Activated CD8-positive, alpha-beta T cell treated with anti-CD3 and anti-CD28 coated beads for 36 hours (primary cell): ENCODE measurements around the gene ADCY4. TPM values are rescaled to one million over a fixed set of nuclear protein-coding genes. Genes with fewer than 3 reads are reported as not detected.
A peak's percentile ranks its signal among the peaks of the same experiment; 100 is the strongest.

Experiments
- ATAC-seq: fragments of 200-7000 bp; cut with Tn5 transposase; one replicate; pipeline ENCODE4 v1.10.0; 2021; ENCODE audit warnings: mild to moderate bottlenecking, moderate library complexity
- CTCF ChIA-PET: fragments of 350-600 bp; sonication (Branson Sonifier 250); formaldehyde crosslinking; loops from one replicate; lab custom pipeline; 2021; ENCODE audit warnings: antibody characterized with exemption; lab: Charles Lee
- POLR2A ChIA-PET: fragments of 350-600 bp; sonication (Branson Sonifier 250); formaldehyde crosslinking; loops from one replicate; lab custom pipeline; 2021; ENCODE audit warnings: antibody characterized with exemption; lab: Charles Lee
- DNase-seq: peaks from one replicate; pipeline ENCODE4 v3.0.0-alpha.2; 2020
- H3K27ac Mint-ChIP-seq: one replicate; pipeline ENCODE4 v1.8.0; 2021; ENCODE audit warnings: mild to moderate bottlenecking, mixed read lengths
- H3K27me3 Mint-ChIP-seq: one replicate; pipeline ENCODE4 v1.8.0; 2021; ENCODE audit warnings: mixed read lengths
- H3K36me3 Mint-ChIP-seq: one replicate; pipeline ENCODE4 v1.8.0; 2021; ENCODE audit warnings: low read depth, mixed read lengths
- H3K4me1 Mint-ChIP-seq: one replicate; pipeline ENCODE4 v1.8.0; 2021; ENCODE audit warnings: low read depth, mixed read lengths
- H3K4me3 Mint-ChIP-seq: one replicate; pipeline ENCODE4 v1.8.0; 2021; ENCODE audit warnings: mild to moderate bottlenecking, moderate library complexity, mixed read lengths
- H3K9me3 Mint-ChIP-seq: one replicate; pipeline ENCODE4 v1.8.0; 2021; ENCODE audit warnings: mixed read lengths
- intact Hi-C: fragments of 100-400 bp; cut with micrococcal nuclease; formaldehyde crosslinking; loops from one replicate; pipeline ENCODE4 v1.10.0; 2022
- total RNA-seq, 2 experiments: library from RNA; stranded (reverse); gene quantifications; one replicate each; pipeline ENCODE4 v1.2.3, GENCODE V29; 2021
- TF ChIP-seq, protein P1 (sequence below): fragments of 200-600 bp; IDR thresholded peaks from one replicate; pipeline ENCODE4 v1.8.0; 2022; ENCODE audit warnings: antibody characterized with exemption, mild to moderate bottlenecking

Gene ADCY4
- total RNA-seq, 2 experiments from 2014 or later = 1.3 to 1.5 TPM

- TF ChIP-seq, protein P1, sequence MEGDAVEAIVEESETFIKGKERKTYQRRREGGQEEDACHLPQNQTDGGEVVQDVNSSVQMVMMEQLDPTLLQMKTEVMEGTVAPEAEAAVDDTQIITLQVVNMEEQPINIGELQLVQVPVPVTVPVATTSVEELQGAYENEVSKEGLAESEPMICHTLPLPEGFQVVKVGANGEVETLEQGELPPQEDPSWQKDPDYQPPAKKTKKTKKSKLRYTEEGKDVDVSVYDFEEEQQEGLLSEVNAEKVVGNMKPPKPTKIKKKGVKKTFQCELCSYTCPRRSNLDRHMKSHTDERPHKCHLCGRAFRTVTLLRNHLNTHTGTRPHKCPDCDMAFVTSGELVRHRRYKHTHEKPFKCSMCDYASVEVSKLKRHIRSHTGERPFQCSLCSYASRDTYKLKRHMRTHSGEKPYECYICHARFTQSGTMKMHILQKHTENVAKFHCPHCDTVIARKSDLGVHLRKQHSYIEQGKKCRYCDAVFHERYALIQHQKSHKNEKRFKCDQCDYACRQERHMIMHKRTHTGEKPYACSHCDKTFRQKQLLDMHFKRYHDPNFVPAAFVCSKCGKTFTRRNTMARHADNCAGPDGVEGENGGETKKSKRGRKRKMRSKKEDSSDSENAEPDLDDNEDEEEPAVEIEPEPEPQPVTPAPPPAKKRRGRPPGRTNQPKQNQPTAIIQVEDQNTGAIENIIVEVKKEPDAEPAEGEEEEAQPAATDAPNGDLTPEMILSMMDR = no peak
- Mint-ChIP-seq H3K27me3 (peaks cover 29% of the 10 kb centered on the region), H3K27ac (no peak overlapping the region), H3K4me1 (peaks cover 47% of the 10 kb centered on the region), H3K36me3 (peaks cover 3% of the 10 kb centered on the region), H3K4me3 (peak overlapping the region; percentile 68), H3K9me3 (no peaks in the 10 kb centered on the region)
- ATAC-seq = no peak
- DNase-seq = no peak
- CTCF ChIA-PET = interaction anchor here (0.7 to 12.7 kb wide), 16 partner anchors 8 to 109 kb away, joined by 3 to 454 read pairs (median 22); partner anchors contain the start of genes CBLN3, CIDEB, KHNYN and LTB4R
- POLR2A ChIA-PET = interaction anchor here (0.9 to 8.5 kb wide), 4 partner anchors 33 to 236 kb away, joined by 3 to 82 read pairs (median 4); partner anchors contain the start of genes CBLN3, DHRS1, KHNYN and NOP9
- intact Hi-C loops = loop anchor here (1.0 kb wide), 1 partner anchor 100 kb away; no protein-coding TSS in a partner anchor
Observed at GRCh38 chr14:24331731-24332267, 3.1 kb downstream of the ADCY4 start.

DNA sequence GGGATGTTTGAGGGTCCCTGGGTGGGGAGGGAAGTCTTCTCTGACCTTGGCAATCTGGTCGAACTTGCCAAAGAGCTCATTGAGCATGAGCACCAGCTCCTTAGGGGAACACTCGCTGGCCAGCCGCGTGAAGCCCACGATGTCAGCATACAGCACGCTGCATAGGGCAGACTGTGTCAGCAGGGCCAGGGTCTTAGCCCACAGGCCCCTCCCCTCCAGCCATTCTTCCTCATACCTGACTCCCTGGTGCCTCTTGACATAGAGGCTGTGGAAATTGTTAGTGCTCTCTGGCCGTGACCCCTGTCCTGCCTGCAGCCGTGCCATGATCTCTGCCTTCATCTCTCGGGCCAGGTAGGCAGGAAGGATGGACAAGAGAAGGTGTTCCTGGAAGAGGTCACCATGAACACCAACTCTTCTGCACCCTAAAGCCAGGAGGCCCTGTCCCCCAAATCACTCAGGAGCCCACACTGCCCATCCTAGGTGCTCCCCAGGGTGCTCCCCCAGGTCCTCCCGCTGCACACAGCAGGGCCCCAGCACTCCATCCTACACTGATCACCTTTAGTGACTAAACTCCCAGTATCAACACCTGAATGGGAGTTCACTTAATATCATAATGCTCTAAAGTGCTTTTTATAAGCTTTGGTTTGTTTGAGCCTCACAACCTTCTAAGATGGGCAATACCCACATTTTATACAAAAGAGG is 3.7 kb downstream of the ADCY4 start:
- TF ChIP-seq, protein P1 = no peak
- ChIA-PET POLR2A (interaction anchor here (0.7 to 8.5 kb wide), 4 partner anchors 32 to 236 kb away, joined by 3 to 82 read pairs (median 3); partner anchors contain the start of genes CBLN3, DHRS1, KHNYN and NOP9), CTCF (interaction anchor here (1.3 to 12.7 kb wide), 8 partner anchors 9 to 105 kb away, joined by 3 to 454 read pairs (median 79); partner anchors contain the start of genes CBLN3, CIDEB, KHNYN and LTB4R)
- Mint-ChIP-seq H3K4me1 (peaks cover 47% of the 10 kb centered on the region), H3K27me3 (peaks cover 29% of the 10 kb centered on the region), H3K27ac (no peak overlapping the region), H3K9me3 (no peaks in the 10 kb centered on the region), H3K36me3 (peaks cover 3% of the 10 kb centered on the region), H3K4me3 (no peak overlapping the region)
- DNase-seq (no peak), ATAC-seq (no peak)
- intact Hi-C loops = no loop called here

DNA sequence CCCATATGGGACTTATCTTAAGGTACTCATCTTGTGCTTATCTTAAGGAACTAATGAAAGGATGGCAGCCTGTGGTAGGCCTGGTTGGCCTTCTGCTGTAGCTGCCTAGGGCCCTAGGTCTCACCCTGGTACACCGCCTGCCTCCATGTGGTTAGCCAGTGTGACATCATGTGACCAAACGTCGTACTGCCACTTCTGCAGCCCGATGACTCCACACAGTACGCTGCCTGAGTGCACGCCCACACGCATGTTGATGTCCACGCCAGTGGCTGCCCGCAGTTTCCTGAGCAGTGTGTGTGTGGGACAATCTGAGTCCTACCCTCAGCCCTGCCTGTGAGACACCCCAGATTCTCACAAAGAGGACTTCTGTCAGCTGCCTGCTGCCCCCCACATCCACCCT is 5.1 kb downstream of the ADCY4 start:
- peak; percentile 85 for DNase-seq
- Mint-ChIP-seq H3K27me3 (peaks cover 22% of the 10 kb centered on the region), H3K9me3 (no peaks in the 10 kb centered on the region), H3K36me3 (no peaks in the 10 kb centered on the region), H3K4me3 (no peak overlapping the region), H3K4me1 (peaks cover 42% of the 10 kb centered on the region), H3K27ac (peak overlapping the region; percentile 61)
- CTCF ChIA-PET = interaction anchor here (0.8 to 8.8 kb wide), 6 partner anchors 9 to 112 kb away, joined by 3 to 155 read pairs (median 26); partner anchors contain the start of genes CIDEB, LTB4R, LTB4R2 and RIPK3
- TF ChIP-seq, protein P1 = no peak
- ATAC-seq = peak; percentile 53
- POLR2A ChIA-PET = interaction anchor here (0.7 to 8.5 kb wide), 2 partner anchors 11 to 100 kb away, joined by 3 to 82 read pairs; partner anchors contain the start of genes CBLN3 and KHNYN
- intact Hi-C loops = no loop called here

- ChIA-PET CTCF (interaction anchor here (0.8 to 8.8 kb wide), 7 partner anchors 8 to 112 kb away, joined by 3 to 155 read pairs (median 9); partner anchors contain the start of genes CIDEB, LTB4R, LTB4R2 and RIPK3), POLR2A (interaction anchor here (0.7 to 8.5 kb wide), 3 partner anchors 11 to 101 kb away, joined by 3 to 82 read pairs (median 4); partner anchors contain the start of genes CBLN3 and KHNYN)
- Mint-ChIP-seq H3K9me3 (no peaks in the 10 kb centered on the region), H3K4me3 (no peak overlapping the region), H3K4me1 (peaks cover 40% of the 10 kb centered on the region), H3K27me3 (peaks cover 18% of the 10 kb centered on the region), H3K27ac (peak overlapping the region; percentile 61), H3K36me3 (no peaks in the 10 kb centered on the region)
- intact Hi-C loops = no loop called here
- TF ChIP-seq, protein P1 = no peak
- no peak for ATAC-seq
- no peak for DNase-seq
Observed at GRCh38 chr14:24329073-24329663, 5.7 kb downstream of the ADCY4 start.
